Dendritic cell treated with granulocyte-macrophage colony-stimulating factor and Interleukin-4, amounts not matched to agents 40 ng/mL and 50 ng/mL, for 4 days (primary cell): Measurements from ENCODE around the gene FHIP2A.
A peak's percentile ranks its signal among the peaks of the same experiment; 100 is the strongest.

Source experiments
- H3K27ac Mint-ChIP-seq: one replicate; pipeline ENCODE4 v1.8.0; 2022; ENCODE audit warnings: mild to moderate bottlenecking, mixed read lengths
- H3K27me3 Mint-ChIP-seq: one replicate; pipeline ENCODE4 v1.8.0; 2022; ENCODE audit warnings: mild to moderate bottlenecking, mixed read lengths
- H3K36me3 Mint-ChIP-seq: one replicate; pipeline ENCODE4 v1.8.0; 2022; ENCODE audit warnings: low read depth, mixed read lengths
- H3K4me1 Mint-ChIP-seq: one replicate; pipeline ENCODE4 v1.8.0; 2022; ENCODE audit warnings: low read depth, mixed read lengths
- H3K4me3 Mint-ChIP-seq: one replicate; pipeline ENCODE4 v1.8.0; 2022; ENCODE audit warnings: mild to moderate bottlenecking, moderate library complexity, mixed read lengths
- H3K9me3 Mint-ChIP-seq: one replicate; pipeline ENCODE4 v1.8.0; 2022; ENCODE audit warnings: mixed read lengths
- intact Hi-C: fragments of 100-400 bp; cut with micrococcal nuclease; formaldehyde crosslinking; loops from one replicate; pipeline ENCODE4 v1.15.0; 2022

FHIP2A gene

DNA sequence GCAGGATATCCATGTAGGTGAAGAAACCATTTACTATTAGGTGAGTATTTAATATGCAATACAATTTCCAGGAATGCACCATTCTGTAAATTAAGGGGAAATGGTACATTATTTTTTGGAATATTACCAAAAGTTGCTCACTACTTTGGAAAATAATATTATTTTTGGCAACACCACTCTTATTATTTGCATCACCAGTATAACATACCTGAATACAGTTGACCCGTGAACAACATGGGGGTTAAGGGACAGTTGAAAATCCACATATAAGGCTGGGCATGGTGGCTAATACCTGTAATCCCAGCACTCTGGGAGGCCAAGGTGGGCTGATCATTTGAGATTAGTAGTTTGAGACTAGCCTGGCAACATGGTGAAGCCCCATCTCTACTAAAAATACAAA is 21.2 kb upstream of the FHIP2A start:
- Mint-ChIP-seq H3K4me1 (no peaks in the 10 kb centered on the region), H3K27ac (no peak overlapping the region), H3K36me3 (no peaks in the 10 kb centered on the region), H3K27me3 (no peaks in the 10 kb centered on the region), H3K4me3 (no peak overlapping the region), H3K9me3 (no peaks in the 10 kb centered on the region)
- intact Hi-C loops: no loop called here

DNA sequence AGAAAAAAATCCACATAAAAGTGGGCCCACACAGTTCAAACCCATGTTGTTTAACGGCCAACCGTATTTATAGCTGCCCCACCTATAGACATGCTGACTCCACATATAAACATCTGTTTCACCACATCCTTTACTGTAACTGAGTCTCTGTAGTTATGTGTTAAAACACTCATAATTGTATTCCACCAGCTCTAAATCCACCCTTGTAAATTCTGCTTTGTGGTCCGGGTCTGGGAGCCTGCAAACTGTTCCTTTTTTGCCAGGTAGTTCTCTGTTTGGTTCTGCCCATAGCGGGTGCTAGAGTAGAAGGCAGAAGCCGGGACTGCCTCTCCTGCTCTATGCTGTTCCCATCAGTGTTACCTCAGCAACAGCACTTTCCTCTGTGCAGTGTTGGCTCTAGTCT is 20.2 kb upstream of the FHIP2A start:
- no peaks in the 10 kb centered on the region for H3K9me3 Mint-ChIP-seq
- H3K4me3 Mint-ChIP-seq: no peak overlapping the region
- H3K36me3 Mint-ChIP-seq: no peaks in the 10 kb centered on the region
- no peak overlapping the region for H3K27ac Mint-ChIP-seq
- intact Hi-C loops: no loop called here
- H3K27me3 Mint-ChIP-seq: no peaks in the 10 kb centered on the region
- H3K4me1 Mint-ChIP-seq: no peaks in the 10 kb centered on the region

DNA sequence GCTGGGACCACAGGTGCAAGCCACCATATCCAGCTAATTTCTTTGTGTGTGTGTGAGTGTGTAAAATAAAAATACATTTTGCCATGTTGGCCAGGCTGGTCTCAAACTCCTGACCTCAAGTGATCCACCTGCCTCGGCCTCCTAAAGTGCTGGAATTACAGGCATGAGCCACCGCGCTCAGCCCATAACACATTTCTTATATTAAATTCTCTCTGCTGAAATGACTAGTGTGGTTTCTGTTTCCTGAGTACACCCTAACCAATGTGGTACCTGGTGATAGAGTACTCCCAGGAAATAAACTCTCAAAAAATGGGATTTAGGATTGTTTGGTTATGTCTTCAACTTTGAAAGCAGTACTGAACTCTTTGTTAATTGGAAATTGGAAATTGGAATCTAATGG is 19.4 kb upstream of the FHIP2A start:
- no peaks in the 10 kb centered on the region for H3K36me3 Mint-ChIP-seq
- H3K27ac Mint-ChIP-seq: no peak overlapping the region
- no peaks in the 10 kb centered on the region for H3K9me3 Mint-ChIP-seq
- intact Hi-C loops: no loop called here
- H3K4me3 Mint-ChIP-seq: no peak overlapping the region
- H3K4me1 Mint-ChIP-seq: no peaks in the 10 kb centered on the region
- no peaks in the 10 kb centered on the region for H3K27me3 Mint-ChIP-seq

DNA sequence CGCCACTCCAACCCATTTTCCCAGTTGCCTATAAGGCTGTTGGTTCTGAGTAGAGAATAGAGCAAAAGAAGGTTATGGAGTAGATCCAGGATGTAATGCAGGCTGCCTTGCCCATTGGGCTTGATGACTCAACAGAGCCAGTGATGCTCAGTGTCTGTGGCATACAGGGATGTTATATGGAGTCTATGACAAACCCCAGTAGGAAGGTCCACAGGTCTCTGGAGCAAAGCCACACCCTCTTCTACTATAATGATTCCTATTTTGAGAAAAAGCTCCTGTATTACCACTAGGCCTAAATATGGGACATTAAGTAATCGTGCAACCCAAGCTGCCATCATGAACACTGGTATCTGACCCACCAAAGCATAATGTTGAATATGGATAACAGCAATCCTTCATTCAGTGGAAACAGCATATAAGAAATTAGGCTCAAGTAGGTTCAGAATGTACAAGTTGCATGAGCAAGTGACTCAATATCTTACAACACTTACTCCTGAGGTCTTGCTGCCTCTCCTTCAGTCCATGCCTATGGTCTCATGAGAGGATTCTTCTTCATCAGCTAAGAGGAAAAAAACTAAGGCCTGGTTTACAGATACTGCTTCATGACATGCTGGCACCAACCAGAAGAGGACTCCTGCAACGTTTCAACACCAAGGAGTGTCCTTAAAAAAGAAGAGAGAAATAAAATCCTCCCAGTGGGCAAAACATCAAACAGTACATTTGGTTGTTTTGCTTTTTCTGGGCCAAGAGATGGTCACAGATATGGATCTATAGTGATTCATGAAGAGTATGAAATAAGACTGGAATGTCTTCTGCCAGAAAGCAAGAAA is 14.8 kb upstream of the FHIP2A start:
- peaks cover 3% of the 10 kb centered on the region for H3K4me1 Mint-ChIP-seq
- H3K9me3 Mint-ChIP-seq: no peaks in the 10 kb centered on the region
- H3K4me3 Mint-ChIP-seq: no peak overlapping the region
- no peak overlapping the region for H3K27ac Mint-ChIP-seq
- H3K36me3 Mint-ChIP-seq: no peaks in the 10 kb centered on the region
- no peaks in the 10 kb centered on the region for H3K27me3 Mint-ChIP-seq
- intact Hi-C loops: no loop called here

DNA sequence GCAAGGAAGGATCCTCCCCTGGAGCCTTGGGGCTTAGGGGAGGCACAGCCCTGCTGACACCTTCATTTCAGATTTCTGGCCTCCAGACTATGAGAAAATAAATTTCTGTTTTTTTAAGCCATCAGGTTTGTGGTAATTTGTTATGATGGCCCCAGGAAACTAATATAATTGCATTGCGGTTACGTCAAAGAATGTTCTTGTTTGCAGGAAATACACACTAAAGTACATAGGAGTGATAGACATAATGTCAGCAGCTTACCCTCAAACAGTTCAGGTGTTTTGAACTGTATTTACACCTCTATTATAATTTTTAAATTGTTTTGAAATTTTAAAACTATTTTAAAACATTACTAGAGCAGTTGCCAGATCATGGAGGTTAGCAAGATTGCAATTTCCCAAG is 12.6 kb upstream of the FHIP2A start:
- H3K4me1 Mint-ChIP-seq: peaks cover 9% of the 10 kb centered on the region
- no peaks in the 10 kb centered on the region for H3K36me3 Mint-ChIP-seq
- intact Hi-C loops: no loop called here
- no peak overlapping the region for H3K4me3 Mint-ChIP-seq
- H3K9me3 Mint-ChIP-seq: no peaks in the 10 kb centered on the region
- H3K27ac Mint-ChIP-seq: no peak overlapping the region
- no peaks in the 10 kb centered on the region for H3K27me3 Mint-ChIP-seq

DNA sequence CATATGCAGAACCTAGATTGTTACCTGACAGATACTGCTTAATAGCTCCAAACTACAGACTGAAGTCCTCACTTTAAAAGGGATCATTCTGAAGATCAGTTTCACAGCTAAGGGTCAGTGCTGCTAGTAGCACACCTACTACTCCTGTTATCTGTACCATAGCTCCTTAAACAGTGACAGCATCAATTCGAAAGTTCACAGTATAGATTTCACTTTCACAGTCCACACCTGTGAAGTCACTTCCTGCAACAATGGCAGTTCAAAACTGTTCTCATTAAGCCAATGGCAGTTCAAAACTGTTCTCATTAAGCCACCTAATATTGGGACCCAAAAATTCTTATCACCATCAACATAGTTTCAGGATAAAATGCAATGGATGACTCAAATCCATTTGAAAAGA is 10.7 kb upstream of the FHIP2A start:
- Mint-ChIP-seq H3K4me1 (peaks cover 12% of the 10 kb centered on the region), H3K4me3 (no peak overlapping the region), H3K36me3 (no peaks in the 10 kb centered on the region), H3K27ac (no peak overlapping the region), H3K9me3 (no peaks in the 10 kb centered on the region), H3K27me3 (no peaks in the 10 kb centered on the region)
- intact Hi-C loops: no loop called here

DNA sequence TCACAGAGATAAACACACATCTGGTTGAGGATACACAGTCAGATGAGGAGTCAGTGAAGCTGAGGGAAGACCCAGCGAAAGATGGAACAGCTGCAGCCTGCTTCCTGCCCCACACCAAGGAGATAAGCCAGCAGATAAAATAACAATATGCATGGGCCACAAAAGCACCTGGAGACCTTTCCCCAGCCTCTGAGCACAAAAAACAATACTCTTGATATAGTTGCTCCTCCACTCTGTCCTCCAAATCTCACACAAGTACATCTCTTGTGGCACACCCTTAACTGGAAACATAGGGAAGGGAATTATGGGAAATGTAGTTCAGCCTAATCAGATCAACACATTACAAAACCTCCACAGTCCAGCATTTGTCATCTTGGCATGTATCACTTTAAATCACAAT is 9.7 kb upstream of the FHIP2A start:
- H3K27ac Mint-ChIP-seq: no peak overlapping the region

DNA sequence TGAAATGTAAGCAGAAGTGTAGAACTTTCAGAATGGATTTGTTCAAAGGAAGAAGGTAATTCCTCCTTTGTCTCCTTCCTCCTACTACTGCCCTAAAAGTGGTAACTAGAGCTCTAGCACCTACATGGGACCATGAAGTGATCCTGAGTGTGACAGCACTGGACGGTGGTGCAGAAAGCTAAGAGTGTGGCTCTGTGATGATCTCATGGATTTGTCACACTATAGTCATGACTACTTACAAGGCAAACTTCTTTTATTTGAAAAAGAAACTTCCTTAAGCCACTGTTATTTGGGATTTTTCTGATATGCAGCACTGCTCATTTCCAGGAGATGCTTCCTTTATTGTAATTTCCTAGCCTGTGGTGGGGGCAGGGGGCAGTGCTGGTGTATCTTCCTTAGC is 5.8 kb upstream of the FHIP2A start:
- no peak overlapping the region for H3K4me3 Mint-ChIP-seq
- H3K4me1 Mint-ChIP-seq: peaks cover 16% of the 10 kb centered on the region
- H3K36me3 Mint-ChIP-seq: no peaks in the 10 kb centered on the region
- no peaks in the 10 kb centered on the region for H3K9me3 Mint-ChIP-seq
- intact Hi-C loops: no loop called here
- H3K27me3 Mint-ChIP-seq: peaks cover 3% of the 10 kb centered on the region
- H3K27ac Mint-ChIP-seq: no peak overlapping the region

More for the DNA sequence above, 9.7 kb upstream of the FHIP2A start:
- Mint-ChIP-seq H3K4me1 (peaks cover 16% of the 10 kb centered on the region), H3K36me3 (no peaks in the 10 kb centered on the region), H3K27me3 (no peaks in the 10 kb centered on the region), H3K9me3 (no peaks in the 10 kb centered on the region), H3K4me3 (no peak overlapping the region)
- intact Hi-C loops: no loop called here

DNA sequence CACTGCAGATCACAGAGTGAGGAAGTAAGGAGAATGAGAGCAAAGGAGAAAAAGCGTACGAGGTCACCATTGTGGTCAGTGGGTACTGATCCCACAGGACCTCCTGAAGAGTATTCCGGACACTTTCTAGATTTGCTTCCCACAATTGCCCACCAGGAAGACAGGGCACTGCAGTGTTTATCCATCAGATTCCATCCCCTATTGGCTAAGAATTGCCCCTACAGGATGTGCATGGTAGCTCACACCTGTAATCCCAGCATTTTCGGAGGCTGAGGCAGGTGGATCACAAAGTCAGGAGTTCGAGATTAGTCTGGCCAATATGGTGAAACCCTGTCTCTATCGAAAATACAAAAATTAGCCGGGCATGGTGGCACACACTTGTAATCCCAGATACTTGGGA is 5.3 kb upstream of the FHIP2A start:
- intact Hi-C loops: no loop called here
- Mint-ChIP-seq H3K4me3 (no peak overlapping the region), H3K9me3 (no peaks in the 10 kb centered on the region), H3K27me3 (peaks cover 3% of the 10 kb centered on the region), H3K4me1 (peaks cover 16% of the 10 kb centered on the region), H3K27ac (no peak overlapping the region), H3K36me3 (no peaks in the 10 kb centered on the region)

DNA sequence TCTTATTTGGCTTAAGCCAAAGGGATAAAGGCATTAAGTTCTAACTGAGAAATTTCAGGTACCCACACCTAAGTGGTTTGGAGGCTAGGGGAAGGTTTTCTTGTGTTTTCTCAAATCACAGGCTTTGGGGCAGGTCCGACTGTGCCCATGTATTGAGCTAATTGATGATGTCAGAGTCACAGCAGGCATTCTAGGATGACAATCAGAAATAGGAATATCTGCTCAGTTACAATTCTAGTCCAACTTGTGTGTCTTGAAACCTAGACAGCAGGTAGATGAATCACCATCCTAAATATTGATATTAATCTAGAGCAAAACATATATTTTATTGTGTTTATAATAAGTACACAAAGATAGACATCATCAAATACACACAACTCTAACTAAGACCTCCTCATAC is 2.3 kb upstream of the FHIP2A start:
- H3K4me1 Mint-ChIP-seq: peaks cover 14% of the 10 kb centered on the region
- H3K27me3 Mint-ChIP-seq: peaks cover 3% of the 10 kb centered on the region
- H3K9me3 Mint-ChIP-seq: no peaks in the 10 kb centered on the region
- H3K36me3 Mint-ChIP-seq: peaks cover 8% of the 10 kb centered on the region
- intact Hi-C loops: no loop called here
- H3K27ac Mint-ChIP-seq: no peak overlapping the region
- no peak overlapping the region for H3K4me3 Mint-ChIP-seq

DNA sequence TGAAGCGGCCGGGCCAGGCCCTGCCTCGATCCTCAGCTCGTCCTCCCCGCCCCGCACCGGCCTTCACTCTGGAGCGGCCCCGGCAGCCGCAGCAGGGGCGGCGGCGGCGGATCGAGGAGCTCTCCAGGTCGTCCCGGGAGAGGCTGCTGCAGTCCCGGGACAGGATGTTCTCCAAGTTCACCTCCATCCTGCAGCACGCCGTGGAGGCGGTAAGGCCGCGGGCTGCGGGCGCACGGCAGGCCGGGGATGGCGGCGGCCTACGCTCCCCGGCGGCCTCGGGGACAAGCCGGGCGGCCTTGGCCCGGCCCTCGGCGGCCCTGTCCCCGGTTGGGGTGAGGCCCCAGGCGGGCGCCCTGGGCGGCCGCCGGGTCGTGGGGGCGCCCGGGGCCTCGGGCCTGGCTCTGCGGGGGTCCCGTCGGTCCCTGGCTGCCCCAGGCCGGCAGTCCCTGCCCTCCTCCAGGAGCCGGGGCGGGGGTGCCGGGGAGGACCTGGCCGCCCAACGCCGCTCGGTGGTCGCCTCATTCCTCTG is 399 bp downstream of the FHIP2A start:
- Mint-ChIP-seq H3K36me3 (peaks cover 14% of the 10 kb centered on the region), H3K27ac (peak overlapping the region; percentile 90), H3K27me3 (peaks cover 3% of the 10 kb centered on the region), H3K4me1 (peaks cover 27% of the 10 kb centered on the region), H3K4me3 (peak overlapping the region; percentile 93), H3K9me3 (no peaks in the 10 kb centered on the region)
- intact Hi-C loops: no loop called here

DNA sequence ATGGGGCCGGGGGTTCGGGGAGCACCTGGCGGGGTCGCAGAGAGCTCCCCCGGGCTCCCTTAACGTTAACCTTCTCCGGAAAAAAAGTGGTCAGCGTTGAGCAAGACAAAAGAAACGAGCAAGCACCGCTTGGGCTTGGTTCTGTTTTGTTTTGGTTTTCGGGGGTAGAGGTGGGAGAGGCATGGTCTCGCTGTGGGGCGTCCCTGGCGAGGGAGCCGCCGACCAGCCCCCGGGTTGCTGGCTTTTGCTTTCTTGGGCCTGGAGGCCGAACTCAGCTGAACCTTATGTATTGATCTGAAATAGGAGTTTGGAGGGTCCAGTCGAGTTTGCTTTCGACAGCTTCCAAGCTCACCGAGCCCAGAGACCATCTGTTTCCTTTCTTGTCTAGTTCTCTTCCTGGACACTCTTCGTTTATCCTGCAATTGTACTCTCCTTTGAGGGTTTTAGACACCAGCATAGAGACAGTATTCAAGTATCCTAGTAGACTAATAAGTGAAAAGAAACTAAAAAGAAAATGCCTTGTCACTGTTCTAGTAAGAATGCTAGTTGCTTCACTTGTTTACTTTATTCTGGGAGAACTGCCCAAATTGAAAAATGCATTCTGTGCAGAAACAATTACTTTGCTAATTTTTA is 980 bp downstream of the FHIP2A start:
- Mint-ChIP-seq H3K4me3 (peak overlapping the region; percentile 93), H3K36me3 (peaks cover 14% of the 10 kb centered on the region), H3K27ac (peak overlapping the region; percentile 90), H3K27me3 (no peaks in the 10 kb centered on the region), H3K9me3 (no peaks in the 10 kb centered on the region), H3K4me1 (peaks cover 27% of the 10 kb centered on the region)
- intact Hi-C loops: no loop called here

DNA sequence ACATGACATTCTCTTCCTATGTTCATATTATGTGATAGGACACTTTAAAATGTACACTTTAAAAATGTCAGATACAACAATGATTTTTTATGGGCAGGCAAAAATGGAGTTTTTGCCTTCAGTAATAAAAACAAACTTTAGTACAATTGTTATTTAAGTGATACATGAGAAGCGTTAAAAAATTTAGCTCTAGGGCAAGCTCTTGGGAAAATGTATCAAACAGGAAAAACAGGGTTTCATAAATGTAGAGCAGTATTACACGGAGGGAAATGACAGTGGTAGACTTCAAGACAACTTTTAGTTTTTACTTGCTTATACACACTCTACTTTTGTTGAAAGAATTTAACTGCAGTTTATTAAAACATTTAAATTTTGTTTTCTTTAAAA is 1.5 kb downstream of the FHIP2A start:
- peak overlapping the region; percentile 90 for H3K27ac Mint-ChIP-seq
- H3K9me3 Mint-ChIP-seq: no peaks in the 10 kb centered on the region
- H3K4me3 Mint-ChIP-seq: peak overlapping the region; percentile 93
- H3K36me3 Mint-ChIP-seq: peaks cover 14% of the 10 kb centered on the region
- H3K4me1 Mint-ChIP-seq: peaks cover 27% of the 10 kb centered on the region
- no peaks in the 10 kb centered on the region for H3K27me3 Mint-ChIP-seq
- intact Hi-C loops: no loop called here

DNA sequence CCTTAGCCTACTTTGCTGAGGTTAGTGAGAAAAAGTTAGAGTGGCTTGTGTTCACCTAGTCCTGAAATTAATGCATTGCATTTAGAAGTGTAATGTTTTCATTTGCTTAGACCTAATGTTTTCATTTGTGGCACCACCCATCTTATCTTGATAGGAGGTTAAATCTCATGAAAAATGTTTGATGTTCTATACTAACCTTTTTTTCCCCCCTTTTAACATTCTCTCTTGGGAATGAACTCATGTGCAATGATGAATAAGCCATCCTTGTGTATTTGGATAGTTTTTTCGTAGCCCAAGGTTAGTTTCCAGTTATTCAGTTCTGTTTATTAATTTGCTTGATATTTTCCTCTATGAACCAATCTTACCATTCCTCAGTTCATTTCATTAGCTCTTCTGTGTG is 2.8 kb downstream of the FHIP2A start:
- no peak overlapping the region for H3K27ac Mint-ChIP-seq
- H3K4me1 Mint-ChIP-seq: peaks cover 27% of the 10 kb centered on the region
- peaks cover 14% of the 10 kb centered on the region for H3K36me3 Mint-ChIP-seq
- no peaks in the 10 kb centered on the region for H3K27me3 Mint-ChIP-seq
- no peaks in the 10 kb centered on the region for H3K9me3 Mint-ChIP-seq
- intact Hi-C loops: no loop called here
- H3K4me3 Mint-ChIP-seq: no peak overlapping the region
